ENCODE measurements around the gene GGA3.

GGA3 gene

GRCh38 chr17:75249564-75249963, 11.8 kb downstream of the GGA3 start:
- DNase-seq, result no peak

GRCh38 chr17:75246404-75246803, 15.0 kb downstream of the GGA3 start:
- no peak for DNase-seq

GRCh38 chr17:75245011-75245410, 16.4 kb downstream of the GGA3 start:
- DNase-seq, result no peak

GRCh38 chr17:75244133-75244866, 17.1 kb downstream of the GGA3 start:
- DNase-seq, result no peak

GRCh38 chr17:75242461-75243042, 18.9 kb downstream of the GGA3 start:
- DNase-seq, result no peak

GRCh38 chr17:75241996-75242460, 19.4 kb downstream of the GGA3 start:
- DNase-seq, result no peak

- DNase-seq, result no peak
Measured at GRCh38 chr17:75241502-75241901, 19.9 kb downstream of the GGA3 start.

GRCh38 chr17:75241143-75241430, 20.3 kb downstream of the GGA3 start:
- DNase-seq, result no peak

- DNase-seq, result peak; percentile 37
Measured at GRCh38 chr17:75240394-75241142, 20.8 kb downstream of the GGA3 start.

GRCh38 chr17:75239778-75240393, 21.5 kb downstream of the GGA3 start:
- DNase-seq, result no peak

- DNase-seq, result no peak
Measured at GRCh38 chr17:75239214-75239613, 22.2 kb downstream of the GGA3 start.

GRCh38 chr17:75238684-75239191, 22.7 kb downstream of the GGA3 start:
- DNase-seq, result peak; percentile 34

GRCh38 chr17:75238020-75238580, 23.3 kb downstream of the GGA3 start:
- DNase-seq, result no peak

GRCh38 chr17:75237100-75238014, 24.0 kb downstream of the GGA3 start:
- no peak for DNase-seq

- no peak for DNase-seq
Measured at GRCh38 chr17:75232786-75233185, 28.6 kb downstream of the GGA3 start.

- DNase-seq, result no peak
Measured at GRCh38 chr17:75231741-75232464, 29.5 kb downstream of the GGA3 start.

- no peak for DNase-seq
Measured at GRCh38 chr17:75231071-75231470, 30.3 kb downstream of the GGA3 start.

- no peak for DNase-seq
Measured at GRCh38 chr17:75228847-75229246, 32.6 kb downstream of the GGA3 start.

GRCh38 chr17:75228305-75228704, 33.1 kb downstream of the GGA3 start:
- no peak for DNase-seq

- DNase-seq, result no peak
Measured at GRCh38 chr17:75227729-75228128, 33.7 kb downstream of the GGA3 start.

GRCh38 chr17:75225016-75225415, 36.4 kb downstream of the GGA3 start:
- no peak for DNase-seq
